GM18517 (cell line): ENCODE results near the gene POLR2I.

Experiments used
- ATAC-seq: cut with Tn5 transposase; IDR thresholded peaks from one replicate; pipeline ENCODE4 v1.9.1; 2021; ENCODE audit warnings: mild to moderate bottlenecking, moderate library complexity; ENCODE audit not compliant: unreplicated experiment

Gene POLR2I

GRCh38 chr19:36064826-36065225 lies 49.8 kb downstream of the POLR2I start:
- no peak for ATAC-seq
